K562 (cell line): Measurements from ENCODE around the gene ATP6V1A. TPM values are rescaled to one million over a fixed set of nuclear protein-coding genes. Genes with fewer than 3 reads are reported as not detected.

Experiments used
- ATAC-seq: fragments of 200-7000 bp; cut with Tn5 transposase; 3 replicates; pipeline ENCODE4 v1.9.1; 2020; ENCODE audit warnings: moderate library complexity
- BruUV-seq: library from RNA; stranded (reverse); fragments of 400-500 nt; replicated peaks from 2 replicates; lab custom pipeline; 2021; lab: Mats Ljungman, UMichigan
- CTCF ChIA-PET: fragments of 300-600 bp; formaldehyde crosslinking; extraction: SDS; loops from one replicate; lab custom pipeline; 2021; ENCODE audit warnings: low intra/inter-chr PET ratio; lab: Yijun Ruan, JAX
- POLR2A ChIA-PET: fragments of 300-600, 350-650 bp; sonication (Branson Sonifier 250); formaldehyde crosslinking; extraction: SDS; loops from one replicate; lab custom pipeline; 2021; ENCODE audit warnings: antibody characterized with exemption, inconsistent platforms; lab: Yijun Ruan, JAX
- DNase-seq, 4 experiments: peaks; one replicate each; pipeline versions ENCODE4 v3.0.0 to v3.0.0-alpha.2; 2011 to 2018; ENCODE audit warnings: low spot score in 3 of 4, mixed read lengths in 3 of 4; ENCODE audit errors: extremely low read depth in 1 of 4
- FAIRE-seq: peaks from 2 replicates; lab custom pipeline; 2011; peaks lifted over from hg19 to GRCh38; lab: Jason Lieb, UNC
- H2AFZ ChIP-seq: 2 replicates; pipeline ENCODE4 v1.6.0; 2011; ENCODE audit warnings: low read depth, low read length, control low read depth, inconsistent platforms
- H3K27ac ChIP-seq: fragments of 200-600 bp; 3 replicates; pipeline ENCODE4 v1.8.0; 2011; ENCODE audit warnings: low read depth, mild to moderate bottlenecking, control low read depth, inconsistent platforms, low read length, moderate library complexity, mixed read lengths; ENCODE audit errors: extremely low read depth
- H3K27me3 ChIP-seq, 2 experiments: fragments of 300-600 bp in 1 of 2; 2 replicates in 1 of 2; 3 replicates in 1 of 2; pipeline versions ENCODE4 v1.6.0 to v1.8.0; 2011; ENCODE audit warnings: inconsistent platforms in 2 of 2, low read length in 2 of 2, mild to moderate bottlenecking in 1 of 2, mixed read lengths in 1 of 2, moderate library complexity in 1 of 2; ENCODE audit not compliant: control insufficient read depth in 2 of 2, insufficient read depth in 2 of 2
- H3K36me3 ChIP-seq: fragments of 300-600 bp; 3 replicates; pipeline ENCODE4 v1.8.0; 2011; ENCODE audit warnings: mild to moderate bottlenecking, low read length, inconsistent platforms; ENCODE audit not compliant: control insufficient read depth, insufficient read depth
- H3K4me1 ChIP-seq, 2 experiments: fragments of 200-600 bp in 1 of 2; replicated peaks in 1 of 2; 2 replicates in 1 of 2; 3 replicates in 1 of 2; pipeline versions ENCODE4 v1.5.1 to v1.8.0; 2011; ENCODE audit warnings: inconsistent platforms in 2 of 2, low read length in 2 of 2, mild to moderate bottlenecking in 1 of 2, mixed read lengths in 1 of 2, moderate library complexity in 1 of 2; ENCODE audit not compliant: control insufficient read depth in 2 of 2, insufficient read depth in 2 of 2
- H3K4me2 ChIP-seq: 2 replicates; pipeline ENCODE4 v1.6.1; 2011; ENCODE audit warnings: low read length, control low read depth, inconsistent platforms, mixed read lengths; ENCODE audit not compliant: insufficient read depth
- H3K4me3 ChIP-seq: fragments of 200-600 bp; sonication (generic), shearing (Covaris generic); 2 replicates; pipeline ENCODE4 v1.5.1; 2016; ENCODE audit warnings: control low read depth, inconsistent platforms
- H3K79me2 ChIP-seq: fragments of 200-600 bp; 3 replicates; pipeline ENCODE4 v1.8.0; 2011; ENCODE audit warnings: low read length, inconsistent platforms; ENCODE audit not compliant: control insufficient read depth, insufficient read depth
- H3K9ac ChIP-seq, 2 experiments: 2 replicates each; pipeline versions ENCODE4 v1.6.0 to v1.6.1; 2011; ENCODE audit warnings: low read depth in 2 of 2, low read length in 2 of 2, control low read depth in 1 of 2, inconsistent platforms in 1 of 2, mild to moderate bottlenecking in 1 of 2, mixed read lengths in 1 of 2; ENCODE audit not compliant: insufficient read depth in 1 of 2
- H3K9me1 ChIP-seq: one replicate; pipeline ENCODE4 v1.6.0; 2011; ENCODE audit warnings: inconsistent platforms, mild to moderate bottlenecking, low read length, moderate library complexity; ENCODE audit not compliant: control insufficient read depth, insufficient read depth
- H3K9me3 ChIP-seq: replicated peaks from 2 replicates; pipeline ENCODE4 v1.5.1; 2011; ENCODE audit warnings: low read depth, low read length, inconsistent platforms; ENCODE audit not compliant: control insufficient read depth, insufficient read depth
- H4K20me1 ChIP-seq: replicated peaks from 2 replicates; pipeline ENCODE4 v1.6.1; 2011; ENCODE audit warnings: low read length, inconsistent platforms, mixed read lengths; ENCODE audit not compliant: control insufficient read depth, insufficient read depth
- BCL6 ChIP-seq: fragments of 250-450 bp; sonication (Bioruptor Pico); IDR thresholded peaks from 2 replicates; pipeline ENCODE4 v1.4.0; 2020
- CBFB ChIP-seq: sonication (generic); formaldehyde crosslinking; IDR thresholded peaks from 2 replicates; pipeline ENCODE4 v1.4.0; 2020; ENCODE audit warnings: mild to moderate bottlenecking, missing genetic modification reagents
- CBX1 ChIP-seq: sonication (generic); IDR thresholded peaks from 2 replicates; pipeline ENCODE4 v1.6.1; 2016; ENCODE audit warnings: antibody characterized with exemption, low read depth, mild to moderate bottlenecking
- FOXJ2 ChIP-seq: fragments of 200-800 bp; sonication (Bioruptor generic); IDR thresholded peaks from 2 replicates; pipeline ENCODE4 v1.6.1; 2016; ENCODE audit warnings: missing genetic modification characterization, missing compliant biosample characterization
- FOXK2 ChIP-seq, 2 experiments: fragments of 450-650 bp; IDR thresholded peaks in 1 of 2; conservative IDR thresholded peaks in 1 of 2; 2 replicates each; pipeline ENCODE4 v1.6.1; 2016; ENCODE audit warnings: low read depth in 2 of 2, mild to moderate bottlenecking in 1 of 2
- HMG20A ChIP-seq: fragments of 450-650 bp; formaldehyde crosslinking; conservative IDR thresholded peaks from 2 replicates; pipeline ENCODE4 v1.4.0; 2020; ENCODE audit warnings: mild to moderate bottlenecking, mixed read lengths
- IRF1 ChIP-seq: sonication (generic); formaldehyde crosslinking; IDR thresholded peaks from 2 replicates; pipeline ENCODE4 v1.8.0; 2022; ENCODE audit warnings: missing genetic modification reagents, mild to moderate bottlenecking, borderline replicate concordance
- KDM1A ChIP-seq, 2 experiments: fragments of 450-650 bp; IDR thresholded peaks; 2 replicates each; pipeline ENCODE4 v1.6.1; 2016; ENCODE audit warnings: mild to moderate bottlenecking in 2 of 2
- NCOA2 ChIP-seq, 2 experiments: fragments of 450-650 bp; IDR thresholded peaks; 2 replicates each; pipeline ENCODE4 v1.6.1; 2018; ENCODE audit warnings: mild to moderate bottlenecking in 2 of 2, moderate library complexity in 1 of 2; ENCODE audit not compliant: partially characterized antibody in 2 of 2
- NFE2 ChIP-seq: IDR thresholded peaks from 2 replicates; pipeline ENCODE4 v1.6.1; 2014; ENCODE audit warnings: antibody characterized with exemption, low read depth
- NUFIP1 ChIP-seq: fragments of 450-650 bp; IDR thresholded peaks from 2 replicates; pipeline ENCODE4 v1.6.1; 2018; ENCODE audit not compliant: partially characterized antibody
- OTX1 ChIP-seq: fragments of 450-650 bp; formaldehyde crosslinking; IDR thresholded peaks from 2 replicates; pipeline ENCODE4 v1.4.0; 2022; ENCODE audit warnings: mild to moderate bottlenecking
- PHTF2 ChIP-seq: fragments of 250-450 bp; sonication (Bioruptor Pico); IDR thresholded peaks from 2 replicates; pipeline ENCODE4 v1.5.0; 2021; ENCODE audit warnings: mild to moderate bottlenecking
- POLR2AphosphoS5 ChIP-seq: IDR thresholded peaks from 2 replicates; pipeline ENCODE4 v1.6.1; 2011; ENCODE audit warnings: mild to moderate bottlenecking, low read depth, low read length, moderate library complexity; ENCODE audit not compliant: control insufficient read depth, insufficient read depth
- RB1 ChIP-seq: fragments of 450-650 bp; IDR thresholded peaks from 2 replicates; pipeline ENCODE4 v1.6.1; 2017; ENCODE audit warnings: low read depth, mild to moderate bottlenecking
- RBFOX2 ChIP-seq: fragments of 200-400 bp; formaldehyde crosslinking; IDR thresholded peaks from 2 replicates; pipeline ENCODE4 v1.6.1; 2017; ENCODE audit warnings: low read depth, mild to moderate bottlenecking, low read length, moderate library complexity
- RBM34 ChIP-seq: fragments of 200-400 bp; formaldehyde crosslinking; IDR thresholded peaks from 2 replicates; pipeline ENCODE4 v1.6.1; 2018; ENCODE audit warnings: low read length, borderline replicate concordance; ENCODE audit not compliant: insufficient read depth
- SMAD1 ChIP-seq: fragments of 150-350 bp; IDR thresholded peaks from 2 replicates; pipeline ENCODE4 v1.6.1; 2014; ENCODE audit warnings: low read length, low read depth; ENCODE audit not compliant: partially characterized antibody
- SRSF1 ChIP-seq: fragments of 200-400 bp; formaldehyde crosslinking; IDR thresholded peaks from 2 replicates; pipeline ENCODE4 v1.6.1; 2017; ENCODE audit warnings: mild to moderate bottlenecking, low read depth, low read length, moderate library complexity
- SRSF3 ChIP-seq: fragments of 200-400 bp; formaldehyde crosslinking; IDR thresholded peaks from 2 replicates; pipeline ENCODE4 v1.6.1; 2016; ENCODE audit warnings: mild to moderate bottlenecking, low read length, moderate library complexity; ENCODE audit not compliant: insufficient read depth
- ZFP91 ChIP-seq: sonication (generic); formaldehyde crosslinking; IDR thresholded peaks from 2 replicates; pipeline ENCODE4 v1.8.0; 2022; ENCODE audit warnings: mild to moderate bottlenecking, missing genetic modification reagents
- WGBS: fragments of 100-300 bp; shearing (Covaris generic); methylation state at CpG from one replicate; pipeline ENCODE4 v1.1.6; 2016; ENCODE audit warnings: low coverage, mixed read lengths; ENCODE audit not compliant: insufficient coverage; ENCODE audit errors: missing lambda C conversion rate; 5-methylcytosine and 5-hydroxymethylcytosine counted together
- in situ Hi-C: fragments of 300-500 bp; cut with MboI; formaldehyde crosslinking; loops from 4 replicates; pipeline ENCODE4 v1.15.0; 2018; ENCODE audit warnings: inconsistent platforms, mixed read lengths
- intact Hi-C: fragments of 100-400 bp; cut with micrococcal nuclease; formaldehyde crosslinking; loops from 2 replicates; pipeline ENCODE4 v1.14.2; 2022
- polyA plus RNA-seq, 8 experiments: library from polyadenylated mRNA; depleted of rRNA in 4 of 8; stranded (reverse) in 5 of 8; unstranded in 3 of 8; fragments of >200 nt; fragmentation: Nextera tagmentation in 2 of 8; fragmentation: Illumina TruSeq in 1 of 8; extraction: Ambion mirVana in 2 of 8; extraction: Trizol in 1 of 8; gene quantifications; 2 replicates each; pipeline versions ENCODE4 v1.2.1 to v1.2.3, GENCODE V29; 2011 to 2014; ENCODE audit warnings: inconsistent platforms in 1 of 8, missing spikeins in 1 of 8
- total RNA-seq, 7 experiments: library from RNA; depleted of rRNA in 6 of 7; stranded (reverse); fragments of >200 nt in 6 of 7; fragmentation: Illumina TruSeq in 2 of 7; extraction: Trizol in 2 of 7; gene quantifications; 2 replicates each; pipeline versions ENCODE4 v1.2.1 to v1.2.3, GENCODE V29; 2011 to 2021; ENCODE audit warnings: low replicate concordance in 1 of 7

The ATP6V1A gene
- total and polyA plus RNA-seq, 9 of the 15 experiments (the other 6 are each of a cell fraction or from before 2014, with no cell fraction given): 23.6 to 57.1 (median 39.9) TPM

DNA sequence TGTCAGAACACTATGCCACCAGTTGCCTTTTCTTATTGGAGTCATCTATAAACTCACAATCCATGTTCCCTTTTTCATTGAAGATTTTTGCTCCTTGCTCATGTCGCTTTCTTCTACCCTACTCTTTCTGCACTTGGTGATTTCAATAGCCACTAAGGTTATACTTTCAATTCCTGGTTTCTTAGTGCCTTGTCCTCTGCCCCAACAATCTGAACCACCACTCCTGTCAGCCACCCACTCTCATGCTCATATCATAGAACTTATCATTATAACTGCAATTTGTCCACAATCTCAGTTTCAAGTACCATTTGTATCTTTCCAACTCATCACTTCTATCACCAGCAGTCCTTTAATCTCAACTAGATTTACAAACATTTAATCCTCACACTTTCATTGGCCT lies 81.8 kb downstream of the ATP6V1A start (continued):
- TF ChIP-seq NCOA2 (IDR thresholded peaks at IDR 0.05; ENCODE audit: partially characterized antibody in 2 of 2) (no peak), PHTF2 (CRISPR knock-in tag) (no peak), HMG20A (CRISPR knock-in tag) (no peak), FOXK2 (conservative IDR thresholded peaks at IDR 0.05 in 1 of 2, IDR thresholded peaks at IDR 0.05 in 1 of 2; ENCODE audit: low read depth in 2 of 2) (no peak), NUFIP1 (no peak), POLR2AphosphoS5 (no peak), CBX1 (no peak), KDM1A (IDR thresholded peaks at IDR 0.05) (no peak), FOXJ2 (tag) (no peak)

DNA sequence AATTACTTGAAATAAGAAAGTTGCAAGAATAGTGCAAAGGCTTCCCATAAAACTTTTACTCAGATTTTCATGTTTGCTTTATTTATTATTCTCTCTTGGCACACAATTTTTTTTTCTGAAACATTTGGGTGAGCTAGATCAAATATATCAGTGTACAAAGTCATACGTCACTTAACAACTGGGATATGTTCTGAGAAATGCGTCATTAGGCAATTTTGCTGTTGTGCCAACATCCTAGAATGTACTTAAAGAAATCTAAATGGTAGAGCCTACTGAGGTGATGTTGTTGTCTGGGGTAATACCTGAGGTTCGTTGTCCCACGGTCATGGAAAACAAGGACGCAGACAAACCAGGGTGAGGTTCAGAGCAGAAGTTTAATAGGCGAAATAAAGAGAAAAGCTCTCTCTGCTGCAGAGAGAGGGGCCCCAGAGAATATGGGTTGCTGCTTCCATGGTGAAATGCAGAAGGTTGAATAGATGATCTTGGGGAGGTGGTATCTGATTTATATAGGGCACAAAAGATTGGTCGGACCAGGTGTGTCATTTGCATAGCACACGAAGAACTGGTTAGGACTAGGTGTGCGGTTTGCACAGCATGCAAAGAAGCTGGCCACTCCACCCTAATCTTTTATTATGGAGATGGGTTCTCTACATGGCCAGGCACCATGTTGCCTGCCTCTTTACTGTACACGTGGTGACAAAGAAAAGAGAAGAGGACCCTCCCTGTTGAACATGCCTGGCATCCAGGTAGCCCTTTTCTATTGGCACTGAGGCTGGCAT lies 82.9 kb downstream of the ATP6V1A start:
- H4K20me1 ChIP-seq: no peaks in the 10 kb centered on the region
- ATAC-seq: no peak
- WGBS: 2% methylated on average over 10 of the region's 10 CpGs
- H3K9ac ChIP-seq: no peak overlapping the region
- BruUV-seq: no TSS peak
- H3K27ac ChIP-seq: no peak overlapping the region
- no peak overlapping the region for H3K4me3 ChIP-seq
- intact Hi-C loops (loop anchor here (10.0 kb wide), 1 partner anchor 325 kb away; no protein-coding TSS in a partner anchor), in situ Hi-C loops (no loop called here)
- DNase-seq: no peak
- no peaks in the 10 kb centered on the region for H3K4me1 ChIP-seq
- CTCF ChIA-PET: interaction anchor here (0.7 kb wide), 1 partner anchor 17 kb away, joined by 3 read pairs; no protein-coding TSS in a partner anchor
- no peaks in the 10 kb centered on the region for H3K36me3 ChIP-seq
- no peak overlapping the region for H3K4me2 ChIP-seq
- no peaks in the 10 kb centered on the region for H3K79me2 ChIP-seq
- no peaks in the 10 kb centered on the region for H3K9me1 ChIP-seq
- POLR2A ChIA-PET: no interaction called here
- H2AFZ ChIP-seq: no peak overlapping the region
- no peak for FAIRE-seq
- peaks cover 0 to 11% of the 10 kb centered on the region in 2 experiments; a peak in 2 of 5 replicates for H3K27me3 ChIP-seq
- no peaks in the 10 kb centered on the region for H3K9me3 ChIP-seq
- TF ChIP-seq IRF1: no peak
- no peak for TF ChIP-seq RB1
- no peak for TF ChIP-seq SRSF3
- no peak for TF ChIP-seq SRSF1
- no peak for TF ChIP-seq RBFOX2
- TF ChIP-seq BCL6 (CRISPR knock-in tag): no peak
- no peak for TF ChIP-seq NFE2
- no peak for TF ChIP-seq RBM34
- no peak for TF ChIP-seq SMAD1
- no peak for TF ChIP-seq ZFP91 (CRISPR knock-in tag)
- no peak for TF ChIP-seq OTX1 (CRISPR knock-in tag)
- TF ChIP-seq CBFB: no peak
